NCI-H146 treated with DMSO at 0.1 percent for 48 hours (cell line): ENCODE results near the gene SLC41A3.
"Not testable (repeated sequence)": the region's sequence is repeated elsewhere in the genome, so short reads cannot be mapped to it uniquely, and the experiment has no call there.

Experiments used
- DNase-seq: peaks from one replicate; lab custom pipeline; 2025; ENCODE audit not compliant: unreplicated experiment; lab: John Stamatoyannopoulos, UW

Gene SLC41A3

DNA sequence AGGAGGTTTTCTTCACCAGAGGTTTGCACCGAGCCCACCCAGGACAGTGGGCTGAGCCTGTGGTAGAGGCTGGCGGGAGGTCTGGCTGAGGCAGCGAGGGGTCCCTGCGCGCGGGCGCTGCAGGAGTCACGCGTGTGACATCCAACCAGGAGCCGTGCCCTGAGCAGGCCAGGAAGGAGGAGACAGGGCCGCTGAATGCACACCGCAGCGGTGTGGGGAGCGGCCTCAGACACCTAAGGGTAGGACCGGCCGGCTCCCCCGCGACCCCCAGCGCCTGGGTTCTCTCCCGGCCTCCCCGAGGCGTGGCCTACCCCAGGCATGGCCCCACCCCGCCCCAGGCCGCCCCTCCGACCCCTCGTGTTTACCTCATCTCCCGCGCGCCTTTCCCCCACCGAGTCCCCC lies 412 bp downstream of the SLC41A3 start:
- peak; percentile 63 for DNase-seq

GRCh38 chr3:126083138-126083445 lies 832 bp downstream of the SLC41A3 start:
- no peak for DNase-seq

GRCh38 chr3:126082362-126083137 lies 1.4 kb downstream of the SLC41A3 start:
- DNase-seq = no peak

GRCh38 chr3:126081618-126082361 lies 2.1 kb downstream of the SLC41A3 start:
- no peak for DNase-seq

DNA sequence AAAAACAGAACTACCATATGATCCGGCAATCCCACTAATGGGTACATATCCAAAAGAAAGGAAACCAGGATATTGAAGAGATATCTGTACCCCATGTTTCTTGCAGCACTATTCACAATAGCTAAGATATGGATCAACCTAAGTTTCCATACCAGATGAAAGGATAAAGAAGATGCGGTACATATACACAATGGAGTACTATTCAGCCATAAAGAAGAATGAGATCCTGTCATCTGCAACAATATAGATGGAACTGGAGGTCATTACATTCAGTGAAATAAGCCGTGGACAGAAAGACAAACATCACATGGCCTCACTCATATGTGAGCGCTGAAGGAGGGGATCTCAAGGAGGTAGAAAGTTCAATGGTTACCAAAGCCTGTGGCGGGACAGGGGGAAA lies 3.0 kb downstream of the SLC41A3 start:
- DNase-seq = no peak

DNA sequence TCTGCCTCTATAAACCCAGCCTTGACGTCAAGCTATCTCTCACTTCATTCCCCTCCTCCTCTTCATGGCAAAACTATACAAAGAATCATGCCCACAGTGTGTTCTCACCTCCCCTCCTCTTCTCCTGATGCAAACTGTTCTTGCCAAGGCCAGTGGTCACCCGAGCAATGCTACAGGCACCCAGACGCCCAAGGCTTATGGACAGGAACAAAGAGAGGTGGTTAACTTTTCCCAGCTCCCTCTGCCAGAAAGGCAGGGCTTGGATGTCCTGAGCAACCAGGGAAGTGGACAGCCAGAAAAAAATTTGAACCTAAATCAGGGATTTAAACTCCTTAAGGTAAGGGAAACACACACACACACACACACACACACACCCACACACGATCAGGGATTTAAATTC lies 5.1 kb downstream of the SLC41A3 start:
- no peak for DNase-seq

- DNase-seq = no peak
Observed at GRCh38 chr3:126077754-126078153, 6.2 kb downstream of the SLC41A3 start.

DNA sequence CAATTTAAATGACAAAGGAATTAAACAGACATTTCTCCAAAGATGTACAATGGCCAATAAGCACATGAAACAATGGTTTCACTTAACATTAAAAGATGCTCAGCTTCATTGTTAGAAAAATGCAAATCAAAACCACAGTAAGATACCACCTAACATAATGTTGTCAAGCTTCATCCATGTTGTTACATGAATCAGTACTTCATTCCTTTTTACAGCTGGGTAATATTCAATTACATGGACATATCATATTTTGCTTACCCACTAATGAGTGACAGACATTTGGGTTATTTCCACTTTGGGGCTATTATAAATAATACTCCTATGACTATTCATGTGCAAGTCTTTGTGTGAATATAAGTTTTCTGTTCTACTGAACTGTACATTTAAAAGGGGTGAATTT lies 7.8 kb downstream of the SLC41A3 start:
- no peak for DNase-seq

DNA sequence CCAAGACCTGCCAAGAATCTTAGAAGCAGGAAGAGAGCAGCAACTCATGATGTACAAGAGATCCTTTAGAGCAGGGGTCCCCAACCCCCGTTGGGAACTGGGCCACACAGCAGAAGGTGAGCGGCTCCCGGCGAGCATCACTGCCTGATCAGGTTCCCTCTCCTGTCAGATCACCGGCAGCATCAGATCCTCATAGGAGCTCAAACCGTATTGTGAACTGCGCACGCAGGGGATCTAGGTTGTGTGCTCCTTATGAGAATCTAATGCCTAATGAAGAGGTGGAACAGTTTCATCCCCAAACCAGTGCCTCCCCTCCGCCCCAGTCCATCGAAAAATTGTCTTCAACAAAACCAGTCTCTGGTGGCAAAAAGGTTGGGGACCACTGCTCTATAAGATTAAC lies 13.8 kb downstream of the SLC41A3 start:
- DNase-seq = no peak

GRCh38 chr3:126067959-126068358 lies 16.0 kb downstream of the SLC41A3 start:
- no peak for DNase-seq

DNA sequence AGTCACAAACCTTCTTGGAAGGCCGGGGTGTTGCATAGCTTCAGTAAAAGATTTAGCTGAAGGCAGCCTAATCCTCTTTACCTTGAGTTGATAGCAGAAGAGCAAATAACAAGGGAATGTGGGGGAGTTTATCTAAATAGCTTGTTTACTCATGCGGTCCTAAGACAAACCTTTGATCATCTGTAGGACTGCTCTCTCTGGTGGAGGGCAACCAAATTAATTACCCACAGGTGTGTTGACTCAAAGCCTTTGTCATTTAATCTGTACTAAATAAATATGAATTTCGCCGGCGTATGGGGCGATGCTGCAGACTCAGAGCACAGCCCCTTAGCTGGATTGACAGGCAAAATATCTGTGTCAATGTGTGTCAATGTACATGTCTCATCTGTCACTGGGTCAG lies 17.2 kb downstream of the SLC41A3 start:
- DNase-seq = not testable (repeated sequence)

- DNase-seq = no peak
Observed at GRCh38 chr3:126065876-126066275, 18.0 kb downstream of the SLC41A3 start.

DNA sequence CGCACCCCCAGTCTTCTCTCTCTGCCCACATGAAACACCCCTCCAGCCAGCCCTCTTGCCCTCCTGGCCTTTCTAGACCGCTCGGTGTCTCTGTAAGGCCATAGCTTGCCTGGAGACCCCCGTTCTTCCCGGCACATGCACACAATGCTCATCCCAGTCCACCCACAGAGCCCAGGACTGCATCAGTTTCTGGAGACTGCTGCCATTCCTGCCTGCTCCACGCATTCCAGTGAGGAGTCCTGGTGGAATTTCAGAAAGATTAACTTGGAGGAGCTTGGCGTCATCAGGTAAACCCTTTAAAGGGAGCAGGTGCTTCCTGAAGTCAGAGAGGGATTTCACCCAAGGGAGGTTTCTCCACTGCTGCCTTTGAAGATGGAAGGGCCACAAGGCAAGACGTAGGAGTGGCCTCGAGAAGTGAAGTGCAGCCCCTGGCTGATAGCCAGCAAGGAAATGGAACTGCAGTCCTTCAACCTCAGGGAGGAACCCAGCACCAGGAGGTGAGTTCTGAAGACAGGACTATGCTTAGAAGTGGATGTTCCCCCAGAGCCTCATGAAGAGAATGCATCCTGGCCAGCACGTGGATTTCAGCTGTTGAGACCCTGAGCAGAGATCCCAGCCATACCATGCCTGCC lies 19.2 kb downstream of the SLC41A3 start:
- no peak for DNase-seq

DNA sequence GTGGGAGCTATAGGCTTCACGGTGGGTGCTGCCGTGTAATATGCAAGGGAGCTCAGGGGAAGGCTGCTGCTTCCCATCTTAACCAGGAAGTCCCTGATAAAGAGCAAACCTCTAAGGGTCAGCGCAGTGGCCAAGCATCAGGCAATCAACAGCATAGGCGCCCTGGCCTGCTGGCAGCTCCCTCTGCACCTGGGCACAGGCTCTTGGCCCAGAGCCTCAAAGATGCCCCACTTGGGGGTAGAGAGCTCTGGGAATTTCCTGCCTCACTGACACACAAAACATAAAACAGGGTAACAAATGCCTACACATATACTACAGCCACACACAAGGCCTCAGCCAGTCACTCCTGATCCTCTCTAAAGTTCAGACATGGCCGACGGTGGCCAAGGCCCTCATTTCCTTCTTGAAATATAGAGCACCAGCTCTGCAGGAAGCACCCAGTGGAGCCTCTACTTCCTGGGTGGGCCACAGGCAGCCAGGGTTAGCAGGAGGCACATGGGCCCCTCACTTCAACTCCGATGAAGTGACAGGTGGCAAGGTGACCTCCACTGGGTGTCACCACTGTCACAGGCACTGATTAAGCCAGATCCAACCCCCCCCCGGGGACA lies 20.5 kb downstream of the SLC41A3 start:
- no peak for DNase-seq

GRCh38 chr3:126061301-126062032 lies 22.5 kb downstream of the SLC41A3 start:
- DNase-seq = no peak

- no peak for DNase-seq
Observed at GRCh38 chr3:126060613-126061145, 23.2 kb downstream of the SLC41A3 start.

DNA sequence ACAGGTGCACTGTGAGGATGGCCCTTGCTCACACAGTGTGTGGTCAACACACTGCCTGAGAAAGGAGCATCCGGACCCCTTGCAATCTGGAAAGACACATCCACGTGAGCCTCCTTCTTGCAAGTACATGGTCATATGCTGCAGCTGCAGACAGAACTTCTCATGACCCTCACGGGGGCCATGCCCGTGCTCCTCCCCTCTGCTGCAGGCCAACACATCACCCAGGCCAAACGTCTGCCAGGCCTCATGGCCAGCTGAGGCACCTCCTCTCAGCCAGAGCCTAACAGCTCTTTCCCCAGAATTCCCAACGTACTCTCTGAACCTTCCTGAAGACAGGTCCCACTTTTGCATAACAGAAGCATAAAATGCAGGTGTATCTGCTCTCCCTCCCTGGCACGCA lies 25.3 kb downstream of the SLC41A3 start:
- DNase-seq = no peak

- DNase-seq = no peak
Observed at GRCh38 chr3:126057936-126058335, 26.0 kb downstream of the SLC41A3 start.

GRCh38 chr3:126057501-126057819 lies 26.5 kb downstream of the SLC41A3 start:
- DNase-seq = no peak

DNA sequence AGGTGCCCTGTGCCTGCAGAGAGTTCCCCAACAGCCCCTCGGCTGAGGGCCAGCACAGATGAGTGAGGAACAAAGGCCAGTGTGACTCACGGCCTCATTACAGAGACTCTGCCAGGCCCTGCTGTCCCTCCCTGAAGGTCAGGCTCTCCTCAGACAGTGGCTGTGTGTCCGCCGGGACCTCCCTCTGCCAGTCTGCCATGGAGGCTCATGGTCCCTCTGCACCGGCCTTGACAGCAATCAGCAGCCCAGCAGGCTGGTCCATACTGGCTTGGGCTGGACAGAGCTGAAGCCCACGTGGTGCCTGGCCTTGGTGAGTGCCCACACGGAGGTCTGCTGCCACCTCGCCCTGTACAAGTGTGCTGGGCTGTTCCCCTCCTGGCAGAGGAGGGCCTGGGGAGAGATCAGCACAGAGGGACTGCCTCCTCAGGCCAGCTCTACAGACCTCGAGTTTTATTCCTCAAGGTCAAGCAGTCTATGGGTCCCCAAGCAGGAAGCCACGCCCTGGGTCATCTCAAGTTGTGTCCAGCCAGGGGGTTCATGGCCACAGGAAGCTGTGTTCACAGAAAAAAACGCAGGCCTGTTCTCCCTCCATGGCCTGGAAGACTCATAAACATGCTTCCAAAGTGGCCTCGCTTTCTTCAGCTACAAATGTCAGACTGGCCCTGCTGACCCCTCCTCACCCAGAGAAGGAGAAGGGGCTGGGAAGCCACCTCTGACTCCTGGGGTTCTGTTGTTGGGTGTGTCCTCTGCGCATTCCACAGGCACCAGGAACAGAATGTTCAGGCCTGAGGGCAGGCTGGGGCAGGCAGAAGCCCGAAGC lies 27.0 kb downstream of the SLC41A3 start:
- no peak for DNase-seq
